HG02981 (cell line): ENCODE data around the gene WNT7A.

Source experiments
- ATAC-seq: cut with Tn5 transposase; IDR thresholded peaks from one replicate; pipeline ENCODE4 v1.9.1; 2021; ENCODE audit warnings: mild to moderate bottlenecking, moderate library complexity; ENCODE audit not compliant: unreplicated experiment

Gene WNT7A

GRCh38 chr3:13831386-13831996 lies 48.4 kb downstream of the WNT7A start:
- ATAC-seq = no peak

GRCh38 chr3:13829311-13829710 lies 50.6 kb downstream of the WNT7A start:
- ATAC-seq = no peak

DNA sequence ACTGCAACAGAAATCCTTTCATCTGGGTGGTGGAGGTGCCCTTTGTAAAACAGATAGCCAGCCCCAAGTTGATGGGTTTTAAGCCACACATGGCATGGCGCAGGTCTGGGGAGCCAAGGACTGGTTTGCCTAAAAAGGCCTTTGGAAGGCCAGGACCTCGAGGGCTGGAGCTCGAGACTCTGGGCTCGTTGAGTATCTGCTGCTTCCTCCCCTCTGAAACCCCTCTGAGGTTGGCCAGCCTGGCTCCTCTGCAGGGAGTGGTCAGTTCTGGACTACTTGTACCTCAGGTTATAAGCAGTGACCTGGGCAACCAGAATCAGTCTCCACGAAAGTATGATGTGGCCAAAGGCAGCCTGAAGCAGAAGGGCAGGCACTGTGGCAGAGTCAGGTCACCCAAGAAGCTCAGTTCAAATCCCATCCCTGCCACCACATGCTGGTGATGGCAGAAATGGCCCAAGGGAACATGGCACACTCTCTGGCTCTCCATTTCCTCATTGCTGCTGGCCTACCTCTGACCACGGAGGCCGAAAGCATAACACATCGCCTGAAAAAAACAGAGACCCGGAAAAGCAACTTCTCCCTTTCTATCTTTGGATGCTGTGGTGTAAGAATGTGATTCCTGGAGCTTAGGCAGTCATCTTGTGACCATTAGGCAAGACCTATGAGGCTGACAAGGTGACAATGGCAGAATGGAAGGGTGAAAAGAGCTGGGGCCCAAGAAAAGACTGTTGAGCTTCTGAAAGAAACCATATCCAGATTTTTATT lies 51.2 kb downstream of the WNT7A start:
- ATAC-seq = no peak

DNA sequence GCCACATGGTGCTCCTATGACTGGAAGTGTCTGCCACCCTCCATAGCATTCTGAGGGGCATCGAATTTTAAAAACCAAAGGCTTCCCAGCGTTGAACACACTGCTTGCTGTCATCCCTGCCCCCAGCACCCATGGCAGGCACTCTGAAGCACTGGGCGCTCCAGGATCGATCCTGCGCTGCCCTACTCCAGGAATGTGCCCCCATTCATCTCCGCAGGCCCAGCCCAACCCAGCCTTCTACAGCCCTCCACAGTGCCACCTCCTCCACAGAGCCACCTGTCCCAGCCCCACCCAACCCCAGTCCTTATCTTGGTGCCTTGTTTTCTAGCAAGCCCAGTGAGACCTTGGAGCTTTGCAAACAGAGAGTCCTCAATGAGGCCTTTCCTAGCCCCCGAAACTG lies 52.2 kb downstream of the WNT7A start:
- no peak for ATAC-seq

DNA sequence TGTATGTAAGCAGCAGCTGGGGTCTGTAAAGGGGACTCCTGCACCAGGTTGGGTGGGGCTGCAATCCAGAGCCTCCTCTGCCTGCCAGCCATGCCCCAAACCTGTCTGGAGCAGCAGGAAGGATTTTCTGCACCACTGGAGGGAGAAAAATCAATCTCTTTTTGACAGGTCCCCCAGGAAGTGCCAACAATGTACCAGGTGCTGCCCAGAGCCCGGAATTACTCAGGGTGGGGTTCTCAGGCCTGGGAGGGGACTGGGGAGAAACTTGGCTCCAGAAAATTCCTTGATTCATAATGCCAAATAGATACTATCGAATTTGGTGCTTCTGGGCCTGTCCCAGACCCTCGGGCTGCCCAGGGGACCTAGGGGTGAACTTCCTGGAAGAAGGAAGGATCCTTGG lies 52.6 kb downstream of the WNT7A start:
- no peak for ATAC-seq

DNA sequence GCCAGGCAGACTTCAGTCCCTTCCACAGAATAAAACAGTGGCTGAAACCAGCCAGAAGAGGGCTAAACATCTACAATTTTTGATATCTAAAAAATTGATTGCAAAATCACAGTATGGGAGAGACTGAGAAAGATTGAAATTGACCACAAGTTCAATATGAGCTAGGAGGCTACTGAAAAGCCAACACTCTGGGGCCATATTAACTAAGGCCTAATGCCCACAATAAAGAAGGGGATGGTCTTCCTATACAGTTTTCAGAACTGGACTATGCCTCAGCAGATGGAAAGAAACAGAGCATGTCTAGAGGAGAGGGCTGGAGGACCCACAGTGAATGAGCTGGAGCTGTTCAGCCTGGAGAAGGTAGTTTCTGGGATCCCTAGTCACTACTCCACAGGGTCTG lies 53.2 kb downstream of the WNT7A start:
- no peak for ATAC-seq

- no peak for ATAC-seq
Observed at GRCh38 chr3:13825821-13826220, 54.0 kb downstream of the WNT7A start.

- ATAC-seq = no peak
Observed at GRCh38 chr3:13825311-13825579, 54.6 kb downstream of the WNT7A start.

GRCh38 chr3:13824521-13825310 lies 55.2 kb downstream of the WNT7A start:
- ATAC-seq = no peak

DNA sequence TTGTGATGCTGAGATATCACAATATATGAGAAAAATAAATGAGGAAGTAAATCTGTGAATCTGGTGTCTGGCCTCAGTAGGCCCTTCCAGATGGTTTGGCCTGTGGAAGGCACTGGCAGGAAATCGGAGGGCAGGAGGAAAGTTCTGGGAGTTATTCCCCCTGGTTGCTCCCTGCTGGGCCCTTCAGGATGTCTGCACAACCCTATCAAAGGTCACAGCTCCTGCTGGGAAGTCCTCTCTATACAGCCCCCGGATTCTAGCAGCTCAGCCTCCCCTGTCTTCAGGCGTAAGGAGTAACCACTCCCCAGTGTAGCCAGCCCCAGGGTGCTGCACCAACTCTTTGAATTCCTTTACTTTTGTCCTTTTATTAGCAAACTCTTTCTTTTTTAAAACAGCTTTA lies 56.2 kb downstream of the WNT7A start:
- no peak for ATAC-seq

GRCh38 chr3:13822871-13823585 lies 56.8 kb downstream of the WNT7A start:
- ATAC-seq = no peak

GRCh38 chr3:13822042-13822441 lies 57.8 kb downstream of the WNT7A start:
- no peak for ATAC-seq

DNA sequence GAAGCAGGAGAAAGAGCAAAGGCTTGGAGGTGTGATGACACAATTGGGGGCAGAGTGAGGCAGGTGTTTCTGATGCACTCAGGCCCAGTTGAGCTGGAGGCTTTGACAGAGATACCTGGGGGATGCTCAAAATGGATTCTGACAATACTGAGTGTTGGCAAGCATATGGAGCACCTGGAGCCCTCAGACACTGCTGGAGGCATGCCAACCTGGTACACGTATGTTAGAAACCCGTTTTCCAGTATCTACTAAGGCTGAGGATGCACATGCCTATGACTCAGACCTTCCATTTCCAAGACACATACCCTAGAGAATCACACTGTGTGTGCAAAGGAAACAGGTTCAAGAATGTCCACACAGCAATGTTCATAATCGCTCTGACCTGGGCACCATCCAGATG lies 58.7 kb downstream of the WNT7A start:
- ATAC-seq = no peak

GRCh38 chr3:13818919-13819318 lies 61.0 kb downstream of the WNT7A start:
- ATAC-seq = no peak

DNA sequence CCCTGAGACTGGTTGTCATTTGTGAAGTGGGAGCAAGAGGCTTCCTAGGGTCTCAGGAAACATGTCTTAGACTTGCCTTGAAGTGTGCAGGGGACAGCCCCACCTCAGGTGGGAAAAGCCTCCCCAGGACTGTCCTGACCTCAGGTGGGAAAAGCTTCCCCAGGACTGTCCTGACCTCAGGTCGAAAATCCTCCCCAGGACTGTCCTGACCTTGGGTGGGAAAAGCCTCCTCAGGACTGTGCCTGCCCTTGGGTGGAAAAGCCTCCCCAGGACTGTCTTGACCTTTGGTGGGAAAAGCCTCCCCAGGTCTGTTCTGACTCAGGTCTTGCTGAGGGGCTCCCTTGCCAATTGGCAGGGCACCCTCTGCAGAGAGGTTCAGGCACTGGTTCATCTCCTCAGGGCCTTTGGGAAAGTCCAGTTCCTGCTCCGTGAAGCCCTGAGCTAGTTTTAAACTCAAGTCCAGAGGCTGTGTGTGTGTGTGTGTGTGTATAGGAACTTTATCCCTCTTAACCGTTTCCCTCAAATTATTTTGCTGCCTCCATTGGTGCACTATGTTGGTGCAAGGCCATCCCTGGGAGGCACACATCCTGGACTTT lies 64.7 kb downstream of the WNT7A start:
- ATAC-seq = no peak

- ATAC-seq = no peak
Observed at GRCh38 chr3:13812034-13812471, 67.8 kb downstream of the WNT7A start.

GRCh38 chr3:13811614-13812013 lies 68.3 kb downstream of the WNT7A start:
- ATAC-seq = no peak

DNA sequence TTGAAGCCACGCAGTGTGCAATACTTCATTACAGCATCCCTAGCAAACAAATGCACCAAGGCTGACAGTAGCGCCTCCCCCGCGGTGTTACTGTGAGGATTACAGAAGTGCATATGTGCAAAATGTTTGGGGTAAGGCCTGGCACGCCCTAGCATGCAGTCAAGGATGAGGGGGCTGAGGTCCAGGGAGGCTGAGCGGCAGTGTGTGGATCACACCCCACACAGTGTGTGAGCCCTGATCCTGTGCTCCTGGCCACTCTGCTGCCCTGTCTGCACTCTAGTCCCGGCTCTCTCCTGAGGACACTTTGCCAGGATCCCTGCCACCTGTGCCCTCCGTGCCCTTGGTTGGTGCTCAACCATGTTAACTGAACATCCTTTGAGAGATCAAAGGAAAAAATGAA lies 71.3 kb downstream of the WNT7A start:
- ATAC-seq = no peak

DNA sequence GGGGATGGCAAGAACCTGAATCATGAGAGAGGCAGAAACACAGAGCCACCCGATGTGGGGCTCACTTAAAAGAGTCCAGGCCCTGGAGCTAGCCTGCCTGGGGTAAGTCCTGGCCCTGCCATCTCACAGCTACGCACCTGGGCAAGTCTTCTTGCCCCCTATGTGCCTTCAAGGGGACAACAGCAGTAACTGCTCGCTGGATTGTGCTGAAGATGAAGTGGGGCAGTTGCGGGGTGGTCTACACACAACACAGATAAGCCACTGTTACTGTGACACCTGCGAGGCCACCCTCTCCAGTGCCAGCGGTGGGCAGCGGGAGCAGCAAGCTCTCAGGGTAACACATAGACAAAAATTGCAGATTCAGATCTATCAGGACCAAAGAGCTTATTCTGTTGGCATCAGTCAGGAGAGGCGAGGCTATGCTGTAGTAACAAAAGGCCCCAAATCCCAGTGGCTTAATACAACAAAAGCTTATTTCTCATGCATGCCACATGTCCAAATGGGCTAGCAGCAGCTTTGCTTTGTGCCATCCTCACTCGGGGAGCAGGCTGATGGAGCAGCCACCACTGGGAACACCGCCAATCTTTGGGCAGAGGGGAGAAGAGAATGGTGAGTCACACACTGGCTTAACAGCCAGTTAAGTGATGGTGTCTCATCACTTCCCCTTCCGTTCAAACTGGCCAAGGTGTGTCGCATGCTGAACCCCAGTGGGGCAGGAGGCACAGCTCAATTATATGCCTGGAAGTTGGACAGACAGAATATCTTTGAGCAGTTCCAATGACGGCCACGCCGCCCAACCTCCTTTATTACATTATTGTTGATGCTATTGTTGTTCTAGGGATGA lies 78.3 kb downstream of the WNT7A start:
- no peak for ATAC-seq

- ATAC-seq = no peak
Observed at GRCh38 chr3:13800064-13800463, 79.8 kb downstream of the WNT7A start.
